HG03469 (cell line): ENCODE data around the gene DCAF8.

ENCODE experiments used
- ATAC-seq: cut with Tn5 transposase; IDR thresholded peaks from one replicate; pipeline ENCODE4 v1.9.1; 2021; ENCODE audit warnings: mild to moderate bottlenecking, moderate library complexity, moderate number of reproducible peaks; ENCODE audit not compliant: unreplicated experiment

DCAF8 gene

GRCh38 chr1:160177667-160178066 lies 84.7 kb downstream of the DCAF8 start:
- ATAC-seq, result no peak

DNA sequence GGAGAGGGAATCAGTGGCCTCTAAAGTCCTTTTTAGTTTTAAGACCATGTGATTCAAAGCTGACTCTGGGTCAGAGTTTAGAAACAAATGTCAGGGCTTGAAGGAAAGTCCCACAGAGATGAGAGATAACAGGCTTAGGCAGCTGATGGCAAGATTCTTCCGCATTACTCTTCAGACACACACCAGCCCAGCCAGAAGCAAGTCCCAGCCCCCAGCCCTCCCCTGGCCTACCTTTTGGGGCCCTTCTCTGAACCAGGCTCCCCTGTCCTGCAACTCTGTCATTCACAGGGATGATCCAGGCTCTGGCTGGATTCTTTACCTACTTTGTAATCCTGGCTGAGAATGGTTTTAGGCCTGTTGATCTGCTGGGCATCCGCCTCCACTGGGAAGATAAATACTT lies 85.1 kb downstream of the DCAF8 start:
- no peak for ATAC-seq

- no peak for ATAC-seq
Observed at GRCh38 chr1:160171980-160172379, 90.4 kb downstream of the DCAF8 start.

DNA sequence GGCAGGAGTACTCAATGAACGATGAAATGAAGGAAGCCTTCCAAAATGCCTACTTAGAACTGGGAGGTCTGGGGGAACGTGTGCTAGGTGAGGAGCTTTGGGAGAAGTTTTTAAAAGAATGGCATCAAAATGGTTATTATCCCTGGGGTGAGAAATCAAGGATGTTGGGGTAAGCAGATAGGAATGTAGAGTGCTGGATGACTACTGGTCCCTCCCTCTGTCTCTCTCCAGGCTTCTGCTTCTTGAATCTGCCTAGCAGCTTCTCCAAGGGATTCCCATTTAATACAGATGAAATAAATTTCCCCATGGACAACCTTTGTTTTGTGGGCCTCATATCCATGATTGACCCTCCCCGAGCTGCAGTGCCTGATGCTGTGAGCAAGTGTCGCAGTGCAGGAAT lies 91.0 kb downstream of the DCAF8 start:
- ATAC-seq, result no peak

- peak; percentile 56 for ATAC-seq
Observed at GRCh38 chr1:160169553-160170399, 92.6 kb downstream of the DCAF8 start.

DNA sequence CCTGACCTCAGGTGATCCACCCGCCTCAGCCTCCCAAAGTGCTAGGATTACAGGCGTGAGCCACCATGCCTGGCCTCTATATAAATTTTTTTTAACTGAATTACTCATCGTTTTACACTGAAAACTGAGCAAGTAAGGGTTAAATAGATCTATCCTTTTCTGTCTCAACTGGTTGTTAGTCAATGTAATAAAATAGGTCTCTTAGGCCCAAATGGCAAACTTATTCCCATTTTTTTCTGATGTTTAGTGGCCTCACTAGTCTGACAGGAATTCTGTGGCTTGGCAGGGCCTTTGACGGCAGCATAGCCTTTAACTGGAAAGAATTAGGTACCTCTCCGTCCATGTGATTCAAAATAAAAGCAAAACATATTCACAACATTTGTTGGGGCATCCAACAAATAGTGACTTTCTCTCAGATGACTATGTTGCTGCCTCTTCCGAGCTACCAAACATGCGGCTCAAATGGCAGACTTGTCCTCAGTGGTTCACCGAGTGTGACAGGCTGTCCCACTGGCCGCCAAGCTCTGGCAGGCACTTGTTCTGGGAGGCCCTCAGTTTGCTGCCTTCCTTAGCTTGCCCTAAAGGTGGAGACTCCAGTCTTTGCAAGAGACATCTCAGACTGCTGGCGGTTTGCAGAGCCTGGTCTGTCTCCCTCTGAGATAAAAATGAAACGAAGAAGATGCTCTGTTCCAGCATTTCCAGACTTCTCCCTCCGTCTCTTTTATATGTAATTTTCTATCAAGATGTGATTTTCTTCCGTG lies 93.6 kb downstream of the DCAF8 start:
- no peak for ATAC-seq

GRCh38 chr1:160168016-160168415 lies 94.3 kb downstream of the DCAF8 start:
- no peak for ATAC-seq

DNA sequence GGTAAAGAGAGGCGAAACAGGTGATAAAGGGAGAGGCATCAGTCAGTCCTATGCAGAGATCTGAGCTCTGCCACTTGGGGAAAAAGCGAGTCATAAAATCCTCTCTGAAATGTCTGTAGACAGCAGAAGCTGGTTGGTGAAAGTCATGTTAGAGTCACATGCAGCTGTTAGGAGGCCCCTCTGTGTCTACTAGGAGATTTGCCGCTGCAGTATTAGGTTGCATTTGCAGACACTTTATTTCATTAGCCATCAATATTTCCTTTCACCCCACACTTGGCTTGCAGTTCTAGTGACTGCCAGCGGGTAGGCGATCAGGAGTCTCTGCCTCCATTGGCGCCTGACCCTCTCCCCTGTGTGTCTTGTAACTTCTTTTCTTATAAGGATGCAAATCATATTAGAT lies 94.8 kb downstream of the DCAF8 start:
- no peak for ATAC-seq

- ATAC-seq, result no peak
Observed at GRCh38 chr1:160167056-160167455, 95.3 kb downstream of the DCAF8 start.

- no peak for ATAC-seq
Observed at GRCh38 chr1:160166166-160166868, 96.0 kb downstream of the DCAF8 start.
